ENCODE measurements around the gene PLEKHG5.

The PLEKHG5 gene

DNA sequence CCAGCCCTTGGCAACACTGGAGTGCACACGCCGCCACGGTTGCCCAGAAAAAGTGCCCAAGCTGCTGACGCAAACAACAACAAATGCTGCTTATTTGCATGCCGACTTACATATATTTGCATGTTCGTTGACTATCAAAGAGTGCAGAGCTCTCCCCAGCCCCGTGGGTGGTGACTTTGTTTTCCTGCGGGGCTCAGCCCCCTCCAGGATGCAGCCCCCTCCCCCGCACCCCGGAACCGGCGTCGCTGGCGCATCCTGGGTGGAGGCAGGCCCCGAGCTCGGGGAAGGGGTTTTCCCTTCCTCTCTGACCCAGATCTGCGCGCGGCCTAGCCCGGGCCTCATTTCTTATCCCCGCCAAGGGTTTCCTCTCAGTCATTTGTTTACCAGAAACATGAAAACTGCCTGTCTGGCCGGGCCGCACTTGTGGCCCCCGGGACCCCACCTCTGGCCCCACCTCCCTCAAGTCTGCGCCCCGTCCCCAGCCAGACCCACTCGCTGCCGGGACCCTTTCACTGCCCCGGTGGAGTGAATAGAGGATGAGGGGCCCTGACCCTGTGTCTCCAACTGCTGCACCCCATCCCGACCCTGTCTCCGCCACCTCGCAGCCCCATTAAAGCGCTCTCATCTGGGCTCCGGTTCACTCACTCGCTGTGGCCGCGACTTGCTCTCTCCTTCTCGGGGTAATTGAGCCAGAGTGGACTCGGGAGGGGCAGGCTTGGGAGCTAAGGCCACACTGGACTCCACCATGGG, 31.0 kb downstream of the PLEKHG5 start:
- Histone ChIP-seq H3K4ac (ENCODE audit: low read length) (no peak overlapping the region), H3K36me3 (replicated peaks in 1 of 2; ENCODE audit: control insufficient read depth in 2 of 2, insufficient read depth in 2 of 2, low read length in 2 of 2) (peaks cover 10 to 28% of the 10 kb centered on the region in 2 donors), H2BK120ac (ENCODE audit: low read depth, low read length) (no peak overlapping the region), H4K8ac (ENCODE audit: low read depth, low read length) (no peak overlapping the region), H3K14ac (ENCODE audit: low read length) (no peak overlapping the region), H3K4me2 (ENCODE audit: insufficient read depth, low read length, poor library complexity, severe bottlenecking) (no peak overlapping the region), H2BK15ac (ENCODE audit: low read length) (peak overlapping the region; percentile 64), H4K91ac (ENCODE audit: low read depth, low read length, poor library complexity) (no peak overlapping the region), H3K4me1 (ENCODE audit: control insufficient read depth in 2 of 2, insufficient read depth in 1 of 2, low read depth in 1 of 2, low read length in 2 of 2) (no peaks in the 10 kb centered on the region), H2BK5ac (ENCODE audit: low read length) (peak overlapping the region; percentile 75), H3K27me3 (ENCODE audit: control insufficient read depth in 3 of 3, insufficient read depth in 3 of 3, low read depth in 1 of 3, low read length in 3 of 3) (peaks cover 0 to 5% (median 0%) of the 10 kb centered on the region in 3 experiments), H2AK5ac (ENCODE audit: low read depth, low read length) (peak overlapping the region; percentile 81), H3K18ac (ENCODE audit: low read length) (peak overlapping the region; percentile 64), H3K9me3 (replicated peaks in 1 of 2; ENCODE audit: control insufficient read depth in 2 of 2, insufficient read depth in 1 of 2, low read depth in 1 of 2, low read length in 2 of 2) (peaks cover 0 to 3% of the 10 kb centered on the region in 2 donors), H2AFZ (ENCODE audit: low read length) (no peak overlapping the region), H3K27ac (replicated peaks; ENCODE audit: low read length) (no peak overlapping the region), H3K79me1 (ENCODE audit: low read depth, low read length) (peaks cover 5% of the 10 kb centered on the region), H3K23ac (ENCODE audit: low read depth, low read length, poor library complexity) (peak overlapping the region; percentile 91), H2BK12ac (ENCODE audit: low read length) (no peak overlapping the region), H3K4me3 (ENCODE audit: low read length in 2 of 2) (no peak overlapping the region), H3K9ac (ENCODE audit: low read depth, low read length, poor library complexity) (no peak overlapping the region)
- DNase-seq (ENCODE audit: low spot score) = no peak
- WGBS, 2 donors (ENCODE audit: extremely low coverage in 2 of 2, insufficient read length in 2 of 2, insufficient replicate concordance in 1 of 2) = no CpG with 5 or more reads among the region's 39 CpGs

DNA sequence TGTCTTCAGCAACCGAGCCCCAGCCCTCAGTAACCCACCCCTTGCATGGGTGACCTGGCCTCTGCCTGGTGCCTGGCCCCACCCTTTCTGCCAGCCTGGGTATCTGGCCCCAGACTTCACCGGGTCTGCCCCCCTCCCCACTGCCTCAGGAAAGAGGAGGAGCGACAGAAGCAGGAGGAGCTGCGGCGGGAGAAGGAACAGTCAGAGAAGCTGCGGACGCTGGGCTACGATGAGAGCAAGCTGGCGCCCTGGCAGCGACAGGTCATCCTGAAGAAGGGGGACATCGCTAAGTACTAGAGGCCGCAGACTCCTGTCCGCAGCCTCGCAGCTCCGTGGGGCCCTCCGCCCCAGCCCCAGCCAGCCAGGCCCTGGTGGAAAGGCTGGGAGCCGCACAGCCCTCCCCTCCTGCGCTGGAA, 31.6 kb downstream of the PLEKHG5 start:
- no peak overlapping the region for H4K8ac ChIP-seq (ENCODE audit: low read depth, low read length)
- H3K18ac ChIP-seq (ENCODE audit: low read length) = peak overlapping the region; percentile 83
- no peak overlapping the region for H3K4me3 ChIP-seq (ENCODE audit: low read length in 2 of 2)
- peaks cover 5% of the 10 kb centered on the region for H3K79me1 ChIP-seq (ENCODE audit: low read depth, low read length)
- peak overlapping the region; percentile 81 for H2AK5ac ChIP-seq (ENCODE audit: low read depth, low read length)
- peak overlapping the region; percentile 89 for H3K23ac ChIP-seq (ENCODE audit: low read depth, low read length, poor library complexity)
- peaks cover 0 to 10% (median 0%) of the 10 kb centered on the region in 3 experiments for H3K27me3 ChIP-seq (ENCODE audit: control insufficient read depth in 3 of 3, insufficient read depth in 3 of 3, low read depth in 1 of 3, low read length in 3 of 3)
- DNase-seq (ENCODE audit: low spot score) = no peak
- H2AFZ ChIP-seq (ENCODE audit: low read length) = peak overlapping the region; percentile 6
- peak overlapping the region; percentile 21 for H3K9ac ChIP-seq (ENCODE audit: low read depth, low read length, poor library complexity)
- H3K27ac ChIP-seq (replicated peaks; ENCODE audit: low read length) = no peak overlapping the region
- no peak overlapping the region for H2BK12ac ChIP-seq (ENCODE audit: low read length)
- H2BK120ac ChIP-seq (ENCODE audit: low read depth, low read length) = no peak overlapping the region
- no peak overlapping the region for H3K14ac ChIP-seq (ENCODE audit: low read length)
- no peak overlapping the region for H4K91ac ChIP-seq (ENCODE audit: low read depth, low read length, poor library complexity)
- H2BK5ac ChIP-seq (ENCODE audit: low read length) = peak overlapping the region; percentile 53
- peaks cover 10 to 28% of the 10 kb centered on the region in 2 donors for H3K36me3 ChIP-seq (replicated peaks in 1 of 2; ENCODE audit: control insufficient read depth in 2 of 2, insufficient read depth in 2 of 2, low read length in 2 of 2)
- H3K9me3 ChIP-seq (replicated peaks in 1 of 2; ENCODE audit: control insufficient read depth in 2 of 2, insufficient read depth in 1 of 2, low read depth in 1 of 2, low read length in 2 of 2) = peaks cover 0 to 3% of the 10 kb centered on the region in 2 donors
- H3K4me2 ChIP-seq (ENCODE audit: insufficient read depth, low read length, poor library complexity, severe bottlenecking) = no peak overlapping the region
- no peak overlapping the region for H3K4ac ChIP-seq (ENCODE audit: low read length)
- H3K4me1 ChIP-seq (ENCODE audit: control insufficient read depth in 2 of 2, insufficient read depth in 1 of 2, low read depth in 1 of 2, low read length in 2 of 2) = no peaks in the 10 kb centered on the region
- WGBS, 2 donors (ENCODE audit: extremely low coverage in 2 of 2, insufficient read length in 2 of 2, insufficient replicate concordance in 1 of 2) = no CpG with 5 or more reads among the region's 18 CpGs
- H2BK15ac ChIP-seq (ENCODE audit: low read length) = peak overlapping the region; percentile 64

DNA sequence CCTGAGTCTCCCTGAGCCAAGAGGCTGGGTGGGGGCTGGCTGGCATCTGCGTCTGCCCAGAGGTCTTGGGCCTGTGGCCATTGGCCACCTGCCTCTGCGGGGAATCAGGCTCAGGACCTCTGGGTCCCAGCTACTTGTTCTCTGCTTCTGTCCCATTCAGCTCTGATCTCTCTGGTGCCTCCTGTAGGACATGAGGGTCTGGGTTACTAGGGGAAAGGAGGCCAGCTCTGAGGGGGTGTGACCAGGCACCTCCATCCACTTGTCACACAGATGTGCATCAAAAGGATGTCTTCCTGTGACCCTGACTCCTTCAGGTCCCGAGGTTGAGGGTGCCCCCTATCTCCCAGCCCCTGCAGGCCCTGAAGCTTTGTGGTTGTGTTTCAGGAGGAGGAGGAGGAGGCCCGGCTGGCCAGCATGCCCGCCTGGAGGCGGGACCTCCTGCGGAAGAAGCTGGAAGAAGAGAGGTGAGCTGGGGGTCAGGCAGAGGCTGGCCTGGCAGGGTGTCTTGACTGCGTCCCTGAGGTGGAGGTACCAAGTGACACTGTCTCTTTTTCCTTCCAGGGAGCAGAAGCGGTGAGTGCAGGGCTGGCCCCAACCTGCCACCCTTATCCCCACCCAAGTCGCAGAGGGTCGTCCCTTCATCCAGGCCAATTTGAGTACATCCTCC, 34.5 kb downstream of the PLEKHG5 start:
- H3K9ac ChIP-seq (ENCODE audit: low read depth, low read length, poor library complexity) = no peak overlapping the region
- H2AFZ ChIP-seq (ENCODE audit: low read length) = no peak overlapping the region
- H3K18ac ChIP-seq (ENCODE audit: low read length) = peak overlapping the region; percentile 57
- H2BK5ac ChIP-seq (ENCODE audit: low read length) = no peak overlapping the region
- DNase-seq (ENCODE audit: low spot score) = no peak
- peak overlapping the region; percentile 6 for H3K14ac ChIP-seq (ENCODE audit: low read length)
- H3K4me2 ChIP-seq (ENCODE audit: insufficient read depth, low read length, poor library complexity, severe bottlenecking) = no peak overlapping the region
- WGBS, 2 donors (ENCODE audit: extremely low coverage in 2 of 2, insufficient read length in 2 of 2, insufficient replicate concordance in 1 of 2) = no CpG with 5 or more reads among the region's 11 CpGs
- H4K8ac ChIP-seq (ENCODE audit: low read depth, low read length) = no peak overlapping the region
- no peak overlapping the region for H2BK12ac ChIP-seq (ENCODE audit: low read length)
- H3K27me3 ChIP-seq (ENCODE audit: control insufficient read depth in 3 of 3, insufficient read depth in 3 of 3, low read depth in 1 of 3, low read length in 3 of 3) = peaks cover 0 to 21% (median 0%) of the 10 kb centered on the region in 3 experiments
- H3K4me3 ChIP-seq (ENCODE audit: low read length in 2 of 2) = peak overlapping the region in 1 of 2 donors; percentile 47
- no peak overlapping the region for H4K91ac ChIP-seq (ENCODE audit: low read depth, low read length, poor library complexity)
- H3K23ac ChIP-seq (ENCODE audit: low read depth, low read length, poor library complexity) = no peak overlapping the region
- H3K9me3 ChIP-seq (replicated peaks in 1 of 2; ENCODE audit: control insufficient read depth in 2 of 2, insufficient read depth in 1 of 2, low read depth in 1 of 2, low read length in 2 of 2) = peaks cover 0 to under 1% of the 10 kb centered on the region in 2 donors
- H3K4ac ChIP-seq (ENCODE audit: low read length) = no peak overlapping the region
- H2BK15ac ChIP-seq (ENCODE audit: low read length) = peak overlapping the region; percentile 38
- peaks cover 0 to 9% of the 10 kb centered on the region in 2 donors for H3K36me3 ChIP-seq (replicated peaks in 1 of 2; ENCODE audit: control insufficient read depth in 2 of 2, insufficient read depth in 2 of 2, low read length in 2 of 2)
- peak overlapping the region; percentile 5 for H2AK5ac ChIP-seq (ENCODE audit: low read depth, low read length)
- no peak overlapping the region for H3K27ac ChIP-seq (replicated peaks; ENCODE audit: low read length)
- no peak overlapping the region for H2BK120ac ChIP-seq (ENCODE audit: low read depth, low read length)
- H3K4me1 ChIP-seq (ENCODE audit: control insufficient read depth in 2 of 2, insufficient read depth in 1 of 2, low read depth in 1 of 2, low read length in 2 of 2) = peaks cover 0 to 3% of the 10 kb centered on the region in 2 donors
- H3K79me1 ChIP-seq (ENCODE audit: low read depth, low read length) = peaks cover 7% of the 10 kb centered on the region

Data from neuronal stem cell (in vitro differentiated cells).